ENCODE results near the gene ATP5F1D.

ATP5F1D gene

DNA sequence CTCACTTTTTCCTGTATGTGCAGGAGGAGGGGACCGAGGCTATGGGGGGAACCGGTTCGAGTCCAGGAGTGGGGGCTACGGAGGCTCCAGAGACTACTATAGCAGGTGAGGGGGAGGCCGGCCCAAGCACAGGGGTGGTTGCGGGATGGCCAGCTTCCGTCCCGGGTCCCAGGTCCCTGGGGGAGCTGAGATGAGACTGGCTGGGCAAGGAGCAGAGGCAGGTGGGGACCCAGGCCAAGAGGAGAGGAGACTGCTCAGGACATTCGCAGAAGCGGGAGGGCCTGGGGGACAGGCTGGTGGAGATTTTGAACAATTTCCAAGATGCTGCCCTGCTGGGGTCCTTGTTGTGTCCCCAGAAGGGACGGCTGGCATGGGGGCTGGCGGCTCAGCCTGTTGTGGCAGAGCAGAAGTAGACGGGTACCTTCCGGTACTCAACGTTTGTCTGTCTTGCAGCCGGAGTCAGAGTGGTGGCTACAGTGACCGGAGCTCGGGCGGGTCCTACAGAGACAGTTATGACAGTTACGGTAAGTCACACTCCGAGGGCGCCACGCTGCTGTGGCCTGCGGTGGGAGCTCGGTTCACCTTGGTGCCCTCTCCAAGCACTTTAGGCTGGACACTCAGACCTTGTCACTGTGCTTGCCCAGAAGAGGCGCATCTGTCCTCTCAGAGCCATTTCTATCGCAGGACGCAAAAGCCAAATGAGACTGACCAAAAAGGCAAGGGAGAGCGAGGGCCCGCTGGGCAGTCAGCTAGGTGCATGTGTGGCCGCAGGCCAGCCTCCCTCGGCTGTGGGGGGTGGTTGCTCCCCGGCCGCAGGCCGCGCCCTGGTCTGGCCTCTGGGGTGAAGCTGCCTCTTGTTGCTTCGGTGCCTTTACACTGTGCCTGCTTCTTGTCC, 30.2 kb downstream of the ATP5F1D start:
- DNase-seq, result no peak

DNA sequence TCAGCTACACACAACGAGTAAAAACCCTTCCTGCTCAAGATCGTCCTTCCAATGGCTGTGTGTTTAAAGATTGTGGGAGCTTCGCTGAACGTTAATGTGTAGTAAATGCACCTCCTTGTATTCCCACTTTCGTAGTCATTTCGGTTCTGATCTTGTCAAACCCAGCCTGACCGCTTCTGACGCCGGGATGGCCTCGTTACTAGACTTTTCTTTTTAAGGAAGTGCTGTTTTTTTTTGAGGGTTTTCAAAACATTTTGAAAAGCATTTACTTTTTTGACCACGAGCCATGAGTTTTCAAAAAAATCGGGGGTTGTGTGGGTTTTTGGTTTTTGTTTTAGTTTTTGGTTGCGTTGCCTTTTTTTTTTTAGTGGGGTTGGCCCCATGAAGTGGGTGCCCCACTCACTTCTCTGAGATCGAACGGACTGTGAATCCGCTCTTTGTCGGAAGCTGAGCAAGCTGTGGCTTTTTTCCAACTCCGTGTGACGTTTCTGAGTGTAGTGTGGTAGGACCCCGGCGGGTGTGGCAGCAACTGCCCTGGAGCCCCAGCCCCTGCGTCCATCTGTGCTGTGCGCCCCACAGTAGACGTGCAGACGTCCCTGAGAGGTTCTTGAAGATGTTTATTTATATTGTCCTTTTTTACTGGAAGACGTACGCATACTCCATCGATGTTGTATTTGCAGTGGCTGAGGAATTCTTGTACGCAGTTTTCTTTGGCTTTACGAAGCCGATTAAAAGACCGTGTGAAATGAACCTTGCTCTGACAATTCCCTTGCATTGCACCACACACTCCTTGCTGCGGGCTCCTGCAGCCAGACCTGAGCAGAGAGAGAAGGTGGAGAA, 31.1 kb downstream of the ATP5F1D start:
- no peak for DNase-seq

DNA sequence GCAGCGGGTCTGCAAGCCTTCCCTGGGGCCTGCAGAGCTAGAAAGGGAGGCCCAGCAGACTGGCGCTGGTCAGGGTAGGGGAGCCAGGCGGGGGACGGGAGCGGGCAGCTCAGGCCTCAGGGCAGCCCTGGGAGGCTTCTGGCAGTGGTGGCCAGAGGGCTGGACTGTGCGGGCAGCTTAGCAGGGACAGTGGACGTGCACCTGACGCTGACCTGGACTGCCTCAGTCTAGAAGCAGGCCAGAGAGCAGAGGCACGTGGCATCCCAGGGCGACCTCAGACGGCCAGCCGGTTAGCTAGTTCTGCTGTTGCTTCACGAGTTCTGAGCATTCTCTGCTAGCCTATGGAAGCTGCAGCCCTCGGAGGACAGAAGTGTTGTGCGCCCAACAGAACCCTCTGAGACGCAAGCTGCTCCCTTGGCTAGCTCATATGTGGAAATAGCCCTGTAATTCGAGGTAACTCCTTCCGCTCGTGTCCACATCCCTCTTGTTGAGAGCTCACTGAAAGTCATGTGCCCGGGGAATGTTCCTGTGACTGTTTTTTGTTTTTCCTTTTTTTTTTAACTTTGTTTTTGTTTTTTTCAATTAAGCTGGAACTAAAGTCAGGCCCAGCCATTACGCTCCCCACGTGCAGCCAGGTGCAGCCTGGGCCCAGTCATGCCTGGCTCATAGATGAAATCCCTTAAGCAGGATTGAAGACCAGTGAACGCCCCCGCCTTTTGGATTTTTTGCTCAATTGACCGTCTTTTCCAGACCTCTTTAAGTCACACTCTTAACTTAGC, 31.9 kb downstream of the ATP5F1D start:
- no peak for DNase-seq

GRCh38 chr19:1274081-1274851, 32.7 kb downstream of the ATP5F1D start:
- no peak for DNase-seq

GRCh38 chr19:1274852-1275259, 33.3 kb downstream of the ATP5F1D start:
- DNase-seq, result no peak

GRCh38 chr19:1275260-1275975, 33.9 kb downstream of the ATP5F1D start, which contains the start of gene FAM174C:
TSS of gene FAM174C (plus strand) at chr19:1275530. CDS start at chr19:1275550, 20 bp downstream.
- DNase-seq, result peak; percentile 96

GRCh38 chr19:1275976-1276627, 34.6 kb downstream of the ATP5F1D start:
- DNase-seq, result no peak

DNA sequence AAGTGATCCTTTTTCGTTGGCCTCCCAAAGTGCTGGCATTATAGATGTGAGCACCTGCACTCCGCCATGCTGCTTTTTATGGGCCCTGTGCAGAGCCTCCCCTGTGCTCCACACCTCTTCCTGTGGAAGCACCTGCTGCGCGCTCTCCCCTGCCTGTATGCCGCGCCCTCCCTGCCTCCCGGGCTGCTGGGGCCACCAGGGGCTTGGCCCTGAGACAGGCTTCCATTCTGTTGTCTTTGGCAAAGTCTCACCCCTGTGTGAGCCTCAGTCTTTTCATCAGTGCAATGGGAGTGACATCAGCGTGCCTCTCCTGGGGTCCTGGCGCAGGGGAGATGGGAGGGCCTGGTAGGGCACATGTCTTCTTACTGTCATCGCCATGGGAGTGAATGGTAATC, 35.1 kb downstream of the ATP5F1D start:
- no peak for DNase-seq

GRCh38 chr19:1277061-1277460, 35.5 kb downstream of the ATP5F1D start:
- no peak for DNase-seq

GRCh38 chr19:1278074-1278473, 36.5 kb downstream of the ATP5F1D start:
- DNase-seq, result no peak

DNA sequence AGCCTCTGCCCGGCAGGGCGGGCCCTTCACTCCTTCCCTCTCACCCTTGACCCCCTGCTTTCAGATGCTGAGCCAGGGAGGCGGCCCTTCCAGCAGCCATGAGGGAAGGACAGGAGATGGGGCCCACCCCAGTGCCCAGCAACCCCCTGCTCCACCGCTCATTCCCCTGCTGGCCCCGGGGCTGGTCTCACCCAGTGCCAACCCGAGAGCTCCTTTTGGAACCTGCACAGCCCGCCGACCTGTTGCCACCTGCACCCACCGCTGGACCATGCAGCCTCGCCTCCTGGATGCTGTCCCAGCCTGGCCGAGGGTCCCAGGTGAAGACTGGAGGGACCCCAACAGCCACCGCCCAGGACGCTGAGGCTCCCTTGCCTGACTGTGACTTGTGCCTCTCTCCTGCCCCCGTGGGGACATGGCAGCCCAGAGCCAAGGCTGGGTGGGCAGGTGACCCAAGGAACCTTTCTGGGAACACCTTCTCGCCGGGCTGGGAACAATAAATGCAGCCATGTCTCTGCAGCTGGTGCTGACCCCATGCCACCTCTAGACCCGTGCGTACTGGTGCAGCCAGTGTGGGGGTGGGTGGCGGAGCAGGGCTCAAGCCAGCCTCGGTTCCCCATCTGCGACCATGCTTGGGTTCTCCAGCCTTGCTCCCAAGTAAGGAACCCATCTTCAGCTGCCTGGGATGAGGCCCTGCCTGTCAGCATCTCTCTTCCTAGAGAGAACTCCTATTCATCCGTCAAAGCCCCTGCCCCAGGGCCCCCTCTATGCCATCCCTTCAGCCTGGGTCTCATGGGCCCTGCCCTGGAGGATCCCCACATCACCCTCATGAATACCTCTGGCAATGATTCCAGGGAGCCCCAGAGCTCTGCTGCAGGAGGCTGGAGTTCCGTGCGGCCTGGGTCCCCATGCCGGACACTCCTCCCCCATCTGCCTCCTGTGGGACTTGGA, 37.4 kb downstream of the ATP5F1D start:
- DNase-seq, result no peak

GRCh38 chr19:1279782-1280341, 38.3 kb downstream of the ATP5F1D start:
- DNase-seq, result peak; percentile 82

DNA sequence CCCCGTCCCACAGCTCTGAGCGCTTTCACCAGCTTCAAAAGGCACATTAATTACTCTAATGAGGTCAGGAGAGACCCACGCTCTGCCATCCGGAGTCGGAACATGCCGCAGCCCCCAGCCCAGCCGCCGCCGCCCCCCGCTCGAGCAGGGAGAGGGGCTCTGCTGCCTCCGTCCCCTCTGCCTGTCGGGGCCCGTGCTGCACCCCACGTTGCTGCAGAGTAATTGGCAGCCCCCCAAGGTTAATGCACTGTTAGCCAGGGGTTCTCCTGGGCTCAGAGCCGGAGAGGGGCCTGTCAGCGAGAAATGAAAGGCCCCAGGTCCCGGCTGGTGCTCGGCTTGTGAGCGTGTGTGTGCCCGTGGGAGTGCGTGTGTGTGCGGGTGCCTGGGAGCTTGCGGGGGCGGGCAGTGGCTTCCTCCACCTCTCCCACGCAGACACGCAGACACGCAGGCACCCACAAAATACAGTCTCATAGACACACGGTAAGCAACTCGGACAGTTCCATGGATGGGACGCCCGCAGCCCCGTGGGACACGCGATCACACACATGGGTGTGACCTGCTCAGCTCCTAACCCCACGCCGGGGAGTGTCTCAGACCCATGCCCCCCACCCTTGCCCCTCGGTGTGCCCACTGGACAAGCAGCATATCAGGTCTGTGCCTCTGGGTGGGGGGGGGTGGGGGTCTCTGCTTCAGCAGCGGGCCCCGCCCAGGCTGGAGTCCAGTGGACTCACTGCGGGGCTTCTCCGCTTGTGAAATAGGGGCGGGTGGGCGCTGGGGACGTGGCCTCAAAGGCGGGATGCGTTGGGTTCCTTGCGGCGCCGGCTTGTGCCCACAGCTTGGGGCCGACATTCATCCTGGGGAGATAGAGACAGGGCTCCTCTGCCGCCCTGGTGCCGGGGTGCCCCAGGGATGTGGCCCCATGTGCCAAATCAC, 39.4 kb downstream of the ATP5F1D start:
- DNase-seq, result no peak

- no peak for DNase-seq
These were observed 40.2 kb downstream of the ATP5F1D start for GRCh38 chr19:1281569-1282287.

DNA sequence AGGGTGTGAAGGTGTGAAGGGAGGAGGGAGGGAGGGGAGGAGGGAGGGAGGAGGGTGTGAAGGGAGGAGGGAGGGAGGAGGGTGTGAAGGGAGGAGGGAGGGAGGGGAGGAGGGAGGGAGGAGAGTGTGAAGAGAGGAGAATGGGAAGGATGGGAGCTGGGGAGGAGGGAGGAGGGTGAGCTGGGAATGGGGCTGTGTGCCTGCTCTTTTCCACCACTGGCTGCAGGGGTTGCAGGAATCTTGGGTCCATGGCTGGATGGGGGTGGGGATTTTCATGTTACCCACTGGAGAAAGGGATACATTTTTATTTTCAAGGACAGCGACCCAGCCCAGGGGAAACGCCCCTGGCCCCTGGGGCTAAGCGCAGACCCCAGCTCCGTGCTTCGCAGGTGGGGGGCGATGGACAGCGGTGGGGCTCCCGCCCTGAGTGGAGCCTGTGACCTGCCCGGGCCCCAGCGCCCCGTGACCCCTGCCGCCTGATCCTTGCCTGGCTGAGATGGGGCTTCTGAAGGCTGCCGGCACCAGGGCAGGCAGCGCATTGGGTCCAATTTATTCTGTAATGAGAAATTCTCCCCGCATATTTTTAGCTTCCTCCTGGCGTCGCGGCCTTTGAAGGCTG, 41.1 kb downstream of the ATP5F1D start:
- DNase-seq, result no peak

- no peak for DNase-seq
These were observed 41.8 kb downstream of the ATP5F1D start for GRCh38 chr19:1283207-1283916.

Measured in CD4-positive, alpha-beta T cell treated with Interleukin-12 subunit alpha and Interleukin-12 subunit beta, for 1 hour (primary cell).